Progenitor cell of endocrine pancreas (in vitro differentiated cells): ENCODE measurements around the gene QPCTL. TPM values are rescaled to one million over a fixed set of nuclear protein-coding genes. Genes with fewer than 3 reads are reported as not detected.

Experiments
- DNase-seq: peaks from one replicate; pipeline ENCODE4 v3.0.0; 2021; ENCODE audit warnings: low spot score; ENCODE audit not compliant: unreplicated experiment
- H3K27ac Mint-ChIP-seq: 2 replicates; pipeline ENCODE4 v1.8.0; 2021; ENCODE audit warnings: mild to moderate bottlenecking, moderate library complexity, mixed read lengths
- H3K27me3 Mint-ChIP-seq: 2 replicates; pipeline ENCODE4 v1.8.0; 2021; ENCODE audit warnings: mixed read lengths
- H3K36me3 Mint-ChIP-seq: 2 replicates; pipeline ENCODE4 v1.8.0; 2022; ENCODE audit warnings: mixed read lengths; ENCODE audit not compliant: insufficient read depth
- H3K4me1 Mint-ChIP-seq: 2 replicates; pipeline ENCODE4 v1.8.0; 2021; ENCODE audit warnings: low read depth, mixed read lengths
- H3K4me3 Mint-ChIP-seq: 2 replicates; pipeline ENCODE4 v1.8.0; 2021; ENCODE audit warnings: low read depth, mild to moderate bottlenecking, moderate library complexity, mixed read lengths
- H3K9me3 Mint-ChIP-seq: 2 replicates; pipeline ENCODE4 v1.8.0; 2021; ENCODE audit warnings: low read depth, mixed read lengths
- total RNA-seq: library from RNA; stranded (reverse); gene quantifications from 2 replicates; pipeline ENCODE4 v1.2.1, GENCODE V29; 2021
- TF ChIP-seq, protein P1 (sequence below): fragments of 200-600 bp; sonication (generic); IDR thresholded peaks from one replicate; pipeline ENCODE4 v1.5.0; 2021; ENCODE audit warnings: antibody characterized with exemption, mild to moderate bottlenecking; ENCODE audit not compliant: unreplicated experiment

Gene QPCTL
- total RNA-seq, 1 donor from 2014 or later: 9.0 TPM

DNA sequence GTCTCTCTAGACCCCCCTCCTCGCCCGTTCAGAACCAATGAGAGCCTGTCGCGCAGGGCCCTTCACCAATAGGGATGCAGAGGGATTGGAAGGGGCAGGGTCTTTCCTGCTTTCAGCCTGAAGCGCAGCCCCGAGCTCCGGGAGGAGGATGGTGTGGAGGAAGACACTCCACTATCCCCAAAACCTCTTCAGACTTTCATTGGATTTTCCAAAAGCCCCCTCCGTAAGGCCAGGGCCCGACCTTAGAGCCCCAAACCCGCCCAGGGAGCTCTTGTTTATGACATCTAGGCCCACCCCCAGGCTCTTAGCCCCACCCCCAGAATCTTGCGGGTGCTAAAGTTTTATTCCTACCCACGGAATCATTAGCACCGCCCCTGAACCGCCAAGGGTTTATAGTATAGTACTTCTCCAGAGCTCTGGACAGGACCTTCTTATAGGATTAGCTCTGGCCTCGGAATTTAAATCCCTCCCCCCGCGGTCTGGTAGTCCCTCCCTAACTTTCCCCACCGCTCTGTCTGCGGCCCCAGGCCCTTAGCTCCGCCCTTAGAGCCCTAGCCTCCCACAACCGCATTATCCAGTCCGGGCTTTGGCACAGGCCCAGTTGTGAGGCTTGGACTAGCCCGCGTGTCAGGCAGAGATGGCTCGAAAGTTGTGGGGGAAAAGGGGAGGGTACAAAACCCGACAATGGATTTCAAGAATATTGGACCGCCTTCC is 46.7 kb upstream of the QPCTL start:
- peaks cover 6% of the 10 kb centered on the region for H3K9me3 Mint-ChIP-seq
- peaks cover 16% of the 10 kb centered on the region for H3K4me1 Mint-ChIP-seq
- peaks cover 12% of the 10 kb centered on the region for H3K27me3 Mint-ChIP-seq
- peak overlapping the region; percentile 69 for H3K27ac Mint-ChIP-seq
- TF ChIP-seq, protein P1, sequence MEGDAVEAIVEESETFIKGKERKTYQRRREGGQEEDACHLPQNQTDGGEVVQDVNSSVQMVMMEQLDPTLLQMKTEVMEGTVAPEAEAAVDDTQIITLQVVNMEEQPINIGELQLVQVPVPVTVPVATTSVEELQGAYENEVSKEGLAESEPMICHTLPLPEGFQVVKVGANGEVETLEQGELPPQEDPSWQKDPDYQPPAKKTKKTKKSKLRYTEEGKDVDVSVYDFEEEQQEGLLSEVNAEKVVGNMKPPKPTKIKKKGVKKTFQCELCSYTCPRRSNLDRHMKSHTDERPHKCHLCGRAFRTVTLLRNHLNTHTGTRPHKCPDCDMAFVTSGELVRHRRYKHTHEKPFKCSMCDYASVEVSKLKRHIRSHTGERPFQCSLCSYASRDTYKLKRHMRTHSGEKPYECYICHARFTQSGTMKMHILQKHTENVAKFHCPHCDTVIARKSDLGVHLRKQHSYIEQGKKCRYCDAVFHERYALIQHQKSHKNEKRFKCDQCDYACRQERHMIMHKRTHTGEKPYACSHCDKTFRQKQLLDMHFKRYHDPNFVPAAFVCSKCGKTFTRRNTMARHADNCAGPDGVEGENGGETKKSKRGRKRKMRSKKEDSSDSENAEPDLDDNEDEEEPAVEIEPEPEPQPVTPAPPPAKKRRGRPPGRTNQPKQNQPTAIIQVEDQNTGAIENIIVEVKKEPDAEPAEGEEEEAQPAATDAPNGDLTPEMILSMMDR: no peak
- DNase-seq: peak; percentile 44
- H3K36me3 Mint-ChIP-seq: no peaks in the 10 kb centered on the region
- peak overlapping the region; percentile 65 for H3K4me3 Mint-ChIP-seq

- TF ChIP-seq, protein P1: no peak
- peak overlapping the region; percentile 69 for H3K27ac Mint-ChIP-seq
- H3K4me1 Mint-ChIP-seq: peaks cover 11% of the 10 kb centered on the region
- H3K4me3 Mint-ChIP-seq: peak overlapping the region; percentile 65
- no peak for DNase-seq
- H3K36me3 Mint-ChIP-seq: no peaks in the 10 kb centered on the region
- H3K27me3 Mint-ChIP-seq: peaks cover 7% of the 10 kb centered on the region
- peaks cover under 1% of the 10 kb centered on the region for H3K9me3 Mint-ChIP-seq
These were observed 46.1 kb upstream of the QPCTL start for GRCh38 chr19:45646345-45646698.

GRCh38 chr19:45650722-45651121 is 41.7 kb upstream of the QPCTL start:
- H3K27me3 Mint-ChIP-seq: no peaks in the 10 kb centered on the region
- no peaks in the 10 kb centered on the region for H3K9me3 Mint-ChIP-seq
- no peak for DNase-seq
- no peak overlapping the region for H3K27ac Mint-ChIP-seq
- H3K4me1 Mint-ChIP-seq: peaks cover 2% of the 10 kb centered on the region
- TF ChIP-seq, protein P1: no peak
- no peaks in the 10 kb centered on the region for H3K36me3 Mint-ChIP-seq
- no peak overlapping the region for H3K4me3 Mint-ChIP-seq

- Mint-ChIP-seq H3K27ac (no peak overlapping the region), H3K4me1 (peaks cover 3% of the 10 kb centered on the region), H3K4me3 (no peak overlapping the region), H3K9me3 (no peaks in the 10 kb centered on the region), H3K36me3 (no peaks in the 10 kb centered on the region), H3K27me3 (no peaks in the 10 kb centered on the region)
- DNase-seq: no peak
- TF ChIP-seq, protein P1: no peak
These were observed 38.8 kb upstream of the QPCTL start for GRCh38 chr19:45653634-45654033.

DNA sequence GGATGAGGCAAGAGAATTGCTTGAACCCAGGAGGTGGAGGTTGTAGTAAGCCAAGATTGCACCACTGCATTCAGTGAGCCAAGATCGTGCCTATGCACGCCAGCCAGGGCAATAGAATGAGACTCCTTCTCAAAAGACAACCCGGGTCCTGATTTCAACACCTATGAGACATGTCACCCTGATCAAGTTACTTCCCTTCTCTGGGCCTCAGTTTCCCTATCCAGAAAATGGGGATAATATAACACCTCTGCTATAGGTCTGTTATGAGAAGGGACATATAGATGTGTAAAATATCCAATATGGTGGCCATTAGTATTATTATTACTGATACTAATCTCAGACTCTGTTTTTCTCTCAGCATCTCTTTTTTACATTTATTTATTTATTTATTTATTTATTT is 37.4 kb upstream of the QPCTL start:
- no peak for DNase-seq
- Mint-ChIP-seq H3K36me3 (no peaks in the 10 kb centered on the region), H3K27ac (no peak overlapping the region), H3K9me3 (no peaks in the 10 kb centered on the region), H3K27me3 (no peaks in the 10 kb centered on the region), H3K4me1 (peaks cover 11% of the 10 kb centered on the region), H3K4me3 (no peak overlapping the region)
- TF ChIP-seq, protein P1: no peak
